ENCODE results near the gene ZNF536.

Gene ZNF536

DNA sequence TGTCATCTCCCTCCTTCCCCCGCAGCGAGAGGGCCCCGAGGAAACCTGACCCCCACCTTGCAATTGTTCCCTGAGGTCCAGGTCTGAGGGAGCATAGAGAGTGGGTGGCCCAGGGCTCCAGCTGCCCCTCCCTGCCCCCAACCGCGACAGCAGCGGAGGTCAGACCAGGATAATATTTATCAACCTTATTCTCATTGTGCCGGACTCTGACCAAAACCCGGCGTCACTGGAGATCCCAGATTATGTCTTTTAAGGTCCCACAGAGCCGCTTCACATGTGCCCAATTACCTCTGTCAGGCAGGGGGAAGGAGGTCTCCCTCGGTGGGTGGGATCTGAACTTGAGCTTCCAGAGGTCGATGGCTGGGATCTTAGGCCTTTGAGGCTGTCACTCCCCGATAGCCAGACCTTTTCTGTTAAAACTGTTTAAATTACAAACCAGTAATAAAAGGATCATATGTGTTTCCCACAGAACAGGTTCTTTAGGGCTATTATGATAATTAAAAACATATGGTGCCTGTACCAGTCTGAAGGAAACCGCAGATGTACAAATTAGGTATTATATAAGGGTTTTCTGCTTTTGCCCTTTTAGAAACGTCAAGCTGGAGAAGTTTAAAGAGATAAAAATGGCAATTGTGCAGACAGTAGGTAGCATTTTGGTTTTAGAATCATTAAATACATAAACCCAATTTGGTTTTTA lies 195.5 kb downstream of the ZNF536 start:
- H3K4me3 ChIP-seq (ENCODE audit: low read depth, low read length): no peak overlapping the region
- TF ChIP-seq, protein P1, sequence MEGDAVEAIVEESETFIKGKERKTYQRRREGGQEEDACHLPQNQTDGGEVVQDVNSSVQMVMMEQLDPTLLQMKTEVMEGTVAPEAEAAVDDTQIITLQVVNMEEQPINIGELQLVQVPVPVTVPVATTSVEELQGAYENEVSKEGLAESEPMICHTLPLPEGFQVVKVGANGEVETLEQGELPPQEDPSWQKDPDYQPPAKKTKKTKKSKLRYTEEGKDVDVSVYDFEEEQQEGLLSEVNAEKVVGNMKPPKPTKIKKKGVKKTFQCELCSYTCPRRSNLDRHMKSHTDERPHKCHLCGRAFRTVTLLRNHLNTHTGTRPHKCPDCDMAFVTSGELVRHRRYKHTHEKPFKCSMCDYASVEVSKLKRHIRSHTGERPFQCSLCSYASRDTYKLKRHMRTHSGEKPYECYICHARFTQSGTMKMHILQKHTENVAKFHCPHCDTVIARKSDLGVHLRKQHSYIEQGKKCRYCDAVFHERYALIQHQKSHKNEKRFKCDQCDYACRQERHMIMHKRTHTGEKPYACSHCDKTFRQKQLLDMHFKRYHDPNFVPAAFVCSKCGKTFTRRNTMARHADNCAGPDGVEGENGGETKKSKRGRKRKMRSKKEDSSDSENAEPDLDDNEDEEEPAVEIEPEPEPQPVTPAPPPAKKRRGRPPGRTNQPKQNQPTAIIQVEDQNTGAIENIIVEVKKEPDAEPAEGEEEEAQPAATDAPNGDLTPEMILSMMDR (conservative IDR thresholded peaks at IDR 0.05; ENCODE audit: low read depth, low read length): no peak
- no peak for DNase-seq (ENCODE audit: low read depth)

DNA sequence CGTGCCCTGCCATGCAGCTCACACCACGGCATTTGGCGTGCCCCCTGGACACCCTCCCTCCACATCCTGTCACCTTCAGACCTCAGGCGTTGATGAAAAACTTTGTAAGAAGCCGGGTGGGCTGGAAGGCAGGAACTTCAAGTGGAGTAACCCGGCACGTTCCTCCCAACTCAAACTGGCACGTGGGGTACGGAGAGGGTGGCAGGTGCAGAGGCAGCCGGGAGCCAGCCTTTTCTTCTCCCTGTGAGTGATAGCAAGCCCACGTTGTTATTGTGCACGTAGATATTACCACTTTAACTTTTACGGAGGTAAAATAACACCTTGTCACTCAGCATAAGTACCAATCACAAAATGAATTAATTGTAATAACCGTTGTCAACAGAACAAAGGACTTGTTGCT lies 198.0 kb downstream of the ZNF536 start:
- TF ChIP-seq, protein P1 (conservative IDR thresholded peaks at IDR 0.05; ENCODE audit: low read depth, low read length): no peak
- DNase-seq (ENCODE audit: low read depth): no peak
- no peak overlapping the region for H3K4me3 ChIP-seq (ENCODE audit: low read depth, low read length)

DNA sequence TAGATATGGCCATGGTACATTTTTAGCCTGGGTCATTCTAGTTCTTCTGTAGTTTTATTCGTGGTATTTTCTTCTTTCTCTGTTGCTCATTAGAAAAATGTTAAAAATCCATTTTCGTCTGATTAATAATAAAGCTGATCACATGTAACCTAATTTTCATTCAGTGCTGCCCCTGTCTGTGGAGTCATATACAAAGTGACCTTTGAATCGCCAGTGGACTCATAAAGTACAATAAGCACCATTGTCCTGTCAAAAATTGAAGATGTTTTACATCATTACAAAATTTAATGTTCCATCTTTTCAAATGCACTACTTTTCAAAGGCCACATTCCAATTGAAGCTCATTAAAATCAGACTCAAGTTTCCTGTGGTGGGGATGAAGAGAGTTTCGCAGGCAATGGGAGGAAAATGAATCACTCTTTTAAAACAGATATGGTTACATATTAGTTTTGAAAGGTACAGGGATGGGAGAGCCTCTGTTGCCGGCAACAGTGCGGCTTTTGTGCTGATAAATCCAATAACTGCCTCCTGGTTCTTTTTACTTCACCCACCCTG lies 205.4 kb downstream of the ZNF536 start:
- TF ChIP-seq, protein P1 (conservative IDR thresholded peaks at IDR 0.05; ENCODE audit: low read depth, low read length): no peak
- H3K4me3 ChIP-seq (ENCODE audit: low read depth, low read length): no peak overlapping the region
- no peak for DNase-seq (ENCODE audit: low read depth)

DNA sequence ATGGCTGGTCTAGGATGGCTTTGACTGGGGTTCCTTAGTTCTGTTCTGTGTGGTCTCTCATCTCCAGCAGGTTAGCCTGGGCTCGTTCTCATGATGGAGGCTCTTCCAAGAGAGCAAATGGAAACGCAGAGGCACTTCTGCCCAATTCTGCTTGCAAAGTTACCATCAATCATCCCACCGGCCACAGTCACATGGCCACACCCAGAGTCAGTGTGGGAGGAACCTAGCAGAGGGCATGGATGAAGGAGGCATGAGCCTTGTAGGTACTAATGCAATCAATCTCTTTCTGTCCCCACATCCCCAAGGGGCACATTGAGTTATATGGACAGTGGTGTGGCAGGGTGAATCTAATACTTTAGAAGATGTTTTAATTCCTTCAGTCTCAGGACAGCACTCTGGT lies 207.2 kb downstream of the ZNF536 start:
- H3K4me3 ChIP-seq (ENCODE audit: low read depth, low read length): no peak overlapping the region
- TF ChIP-seq, protein P1 (conservative IDR thresholded peaks at IDR 0.05; ENCODE audit: low read depth, low read length): no peak
- DNase-seq (ENCODE audit: low read depth): no peak

DNA sequence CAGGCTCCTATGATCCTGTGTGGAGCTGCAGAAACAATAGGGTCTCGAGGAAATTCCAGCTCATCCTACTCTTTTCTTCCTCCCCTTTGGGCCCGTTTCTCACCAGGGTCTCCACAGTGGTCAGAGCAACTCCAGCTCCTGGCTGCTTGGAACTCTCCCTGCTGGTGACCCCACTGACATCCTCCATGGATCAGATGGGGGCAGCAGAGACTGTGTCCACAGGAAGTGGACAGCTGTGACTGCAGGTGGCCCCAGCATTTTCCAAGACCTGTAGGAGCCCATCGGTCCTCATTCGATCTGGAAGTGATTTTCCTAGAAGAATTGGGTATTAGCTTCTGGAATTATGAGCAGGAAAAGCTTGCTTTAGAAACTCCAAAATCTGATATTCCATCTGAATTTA lies 208.5 kb downstream of the ZNF536 start:
- H3K4me3 ChIP-seq (ENCODE audit: low read depth, low read length): no peak overlapping the region
- TF ChIP-seq, protein P1 (conservative IDR thresholded peaks at IDR 0.05; ENCODE audit: low read depth, low read length): no peak
- DNase-seq (ENCODE audit: low read depth): no peak

DNA sequence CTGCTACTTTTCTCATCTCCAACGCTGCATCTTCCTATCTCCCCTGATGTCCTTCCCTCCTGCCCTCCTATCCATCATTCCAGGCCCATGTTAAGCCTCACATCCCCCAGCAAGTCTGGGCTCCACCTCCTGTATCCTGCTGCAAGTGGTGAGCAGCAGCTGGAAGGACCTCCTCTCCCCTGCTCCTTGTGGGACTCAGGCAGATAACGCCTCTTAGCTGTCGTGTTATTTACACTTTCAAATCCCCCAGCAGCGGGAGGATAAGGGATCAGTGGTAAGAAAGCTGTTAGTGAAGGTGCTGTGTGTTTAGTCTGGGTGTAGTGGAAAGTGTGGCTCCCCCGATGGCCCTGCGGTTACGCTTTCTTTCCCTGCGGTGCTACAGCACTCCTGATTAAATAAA lies 211.9 kb downstream of the ZNF536 start:
- DNase-seq (ENCODE audit: low read depth): no peak
- H3K4me3 ChIP-seq (ENCODE audit: low read depth, low read length): no peak overlapping the region
- TF ChIP-seq, protein P1 (conservative IDR thresholded peaks at IDR 0.05; ENCODE audit: low read depth, low read length): no peak

DNA sequence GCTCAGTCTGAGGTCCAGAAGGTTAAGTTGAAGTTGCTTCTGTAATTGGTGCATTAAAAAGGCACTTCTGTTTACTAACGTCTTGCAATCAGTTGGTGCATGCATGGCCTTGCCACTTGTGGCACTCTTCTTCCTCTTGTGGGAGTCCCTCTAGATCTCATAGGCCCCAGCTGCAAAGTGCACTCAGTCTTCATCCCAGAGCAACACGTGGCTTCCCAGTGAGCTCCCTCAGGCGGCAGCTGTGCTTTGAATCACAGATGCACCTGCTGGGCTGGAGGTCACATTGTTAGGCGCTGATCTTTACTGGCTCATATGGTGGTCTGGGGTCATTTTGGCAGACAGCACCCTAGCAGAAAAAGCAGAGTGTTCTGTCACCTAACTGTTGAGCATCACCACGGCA lies 215.7 kb downstream of the ZNF536 start:
- TF ChIP-seq, protein P1 (conservative IDR thresholded peaks at IDR 0.05; ENCODE audit: low read depth, low read length): no peak
- H3K4me3 ChIP-seq (ENCODE audit: low read depth, low read length): no peak overlapping the region

More for the DNA sequence above, 215.7 kb downstream of the ZNF536 start:
- no peak for DNase-seq (ENCODE audit: low read depth)
